HG02571 (cell line): ENCODE results near the gene LRRC56.

ENCODE experiments used
- ATAC-seq: cut with Tn5 transposase; IDR thresholded peaks from one replicate; pipeline ENCODE4 v1.9.1; 2021; ENCODE audit warnings: mild to moderate bottlenecking, moderate library complexity; ENCODE audit not compliant: unreplicated experiment

Gene LRRC56

DNA sequence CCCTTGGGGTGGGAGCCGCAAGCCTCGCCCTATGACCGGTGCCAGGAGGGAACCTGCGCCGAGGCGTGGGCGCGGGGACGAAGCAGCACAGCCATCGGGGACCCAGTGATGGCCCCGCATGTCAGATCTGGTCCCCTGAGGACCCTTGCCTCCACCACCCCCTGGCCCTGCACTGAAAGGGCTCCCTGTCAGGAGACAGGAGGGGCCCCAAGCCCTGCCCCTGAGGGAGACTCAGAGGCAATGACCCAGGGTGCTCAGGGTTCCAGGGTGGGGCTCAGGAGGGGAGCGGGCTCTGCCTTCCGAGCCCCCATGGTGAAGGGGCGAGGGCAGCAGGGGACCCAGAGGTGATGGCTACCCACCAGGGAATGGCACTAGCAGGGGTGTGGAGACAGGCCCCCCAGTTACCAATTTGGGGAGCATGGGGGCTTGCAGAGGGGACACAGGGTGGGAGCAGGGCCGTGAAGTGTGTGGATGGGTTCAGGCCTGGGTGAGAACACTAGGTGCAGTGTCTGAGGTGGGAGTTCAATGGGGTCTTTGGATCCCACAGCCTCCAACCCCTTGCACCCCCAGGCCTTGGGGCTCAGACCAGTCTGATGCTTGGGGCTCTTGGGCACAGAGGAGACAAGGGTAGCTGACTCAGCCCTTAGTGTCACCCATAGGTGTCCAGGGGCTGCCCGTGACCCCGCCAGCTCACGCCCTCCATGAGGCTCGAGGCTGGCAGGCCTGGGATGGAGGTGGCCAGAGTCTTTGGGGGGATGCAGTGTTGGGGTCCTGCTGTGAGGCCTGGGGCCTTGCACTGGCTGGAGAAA is 499 bp downstream of the LRRC56 start:
- ATAC-seq, result no peak

DNA sequence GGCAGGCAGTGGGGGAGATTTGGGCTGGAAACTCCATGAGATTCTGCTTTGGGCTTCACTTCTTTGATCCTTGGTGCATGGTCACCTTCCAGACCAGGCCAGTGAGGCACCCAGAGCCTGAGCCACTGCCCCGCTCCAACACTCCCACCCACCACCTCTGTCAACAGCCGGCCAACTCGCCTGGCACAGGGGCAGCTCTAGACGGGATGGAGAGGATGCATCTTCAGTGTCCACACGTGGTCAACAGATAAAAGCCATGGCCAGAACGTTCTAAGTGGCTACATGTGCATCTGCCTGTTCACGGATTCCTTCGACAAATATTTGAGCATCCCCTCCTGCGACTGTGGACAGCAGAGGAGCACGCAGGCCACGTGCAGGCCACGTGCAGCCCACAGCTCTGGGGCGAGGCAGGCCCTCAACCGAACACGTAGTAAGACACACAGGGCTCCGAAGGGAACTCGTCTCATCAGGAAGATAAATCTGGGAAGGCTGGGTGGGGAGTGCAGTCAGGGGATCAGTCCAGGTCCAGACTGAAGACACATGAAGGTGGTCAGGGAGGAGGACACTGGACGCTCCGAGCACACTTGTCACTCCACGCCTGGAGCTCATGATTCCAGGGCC is 1.2 kb downstream of the LRRC56 start:
- ATAC-seq, result no peak

DNA sequence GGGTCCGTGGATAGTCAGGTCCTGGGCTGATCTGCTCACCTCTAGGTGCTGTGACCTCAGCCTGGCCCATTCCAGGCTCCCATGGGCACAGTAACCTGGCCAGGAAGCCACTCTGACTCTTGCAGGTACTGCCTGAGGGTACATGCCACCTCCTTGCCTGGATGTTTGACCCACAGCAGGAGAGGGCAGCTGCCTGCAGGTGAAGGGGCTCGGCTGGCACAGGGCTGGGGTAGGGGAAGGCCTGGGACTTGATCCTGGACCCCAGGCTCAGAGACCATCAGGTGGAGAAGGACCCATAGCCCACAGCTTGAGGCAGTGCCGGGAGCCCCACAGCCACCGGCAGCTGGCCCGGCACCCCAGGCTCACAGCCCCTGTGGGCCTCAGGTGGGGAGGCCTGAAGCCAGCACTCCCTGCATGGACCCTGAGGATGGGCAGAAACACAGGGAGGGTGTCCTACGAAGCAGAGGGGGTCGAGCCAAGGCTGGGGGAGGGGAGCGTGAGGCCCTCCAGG is 2.7 kb downstream of the LRRC56 start:
- ATAC-seq, result no peak

DNA sequence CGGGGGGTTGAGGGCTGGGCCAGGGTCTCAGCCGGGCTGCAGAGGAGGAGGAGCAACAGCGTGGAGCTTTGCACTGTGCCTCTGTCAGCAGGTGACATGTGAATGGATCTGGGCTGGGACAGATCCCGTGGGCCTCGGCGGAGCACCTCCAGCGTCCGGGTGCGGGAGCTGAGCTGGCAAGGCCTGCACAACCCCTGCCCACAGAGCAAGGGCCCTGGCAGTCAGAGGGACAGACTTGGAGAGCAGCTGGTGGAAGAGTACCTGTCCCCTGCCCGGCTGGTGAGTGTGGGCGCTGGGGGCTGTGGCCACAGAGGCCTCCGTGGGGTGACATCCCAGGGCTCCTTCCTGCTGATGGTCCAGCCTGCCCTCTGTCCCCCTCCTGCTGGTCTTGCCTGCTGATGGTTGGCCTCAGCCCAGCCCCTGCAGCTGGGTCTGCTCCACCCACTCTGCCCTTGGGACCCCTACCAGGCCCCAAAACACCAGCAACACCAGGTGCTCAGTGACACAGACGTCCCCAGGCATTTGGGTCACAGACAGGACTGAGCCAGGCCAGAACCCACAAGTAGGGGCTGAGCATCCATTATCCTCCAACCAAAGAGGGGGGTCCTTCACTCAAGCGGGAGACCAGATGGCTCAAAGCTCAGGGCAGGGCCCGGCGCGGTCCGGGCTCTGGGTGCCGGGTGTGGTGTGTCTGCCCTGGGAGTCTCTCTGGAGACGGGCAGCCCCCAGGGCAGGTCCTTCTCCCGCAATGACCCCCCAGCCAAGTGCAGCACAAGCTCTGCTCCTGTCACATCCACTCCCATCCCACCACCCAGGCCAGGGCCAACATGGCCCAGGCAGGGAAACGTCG is 3.5 kb downstream of the LRRC56 start:
- ATAC-seq, result no peak

DNA sequence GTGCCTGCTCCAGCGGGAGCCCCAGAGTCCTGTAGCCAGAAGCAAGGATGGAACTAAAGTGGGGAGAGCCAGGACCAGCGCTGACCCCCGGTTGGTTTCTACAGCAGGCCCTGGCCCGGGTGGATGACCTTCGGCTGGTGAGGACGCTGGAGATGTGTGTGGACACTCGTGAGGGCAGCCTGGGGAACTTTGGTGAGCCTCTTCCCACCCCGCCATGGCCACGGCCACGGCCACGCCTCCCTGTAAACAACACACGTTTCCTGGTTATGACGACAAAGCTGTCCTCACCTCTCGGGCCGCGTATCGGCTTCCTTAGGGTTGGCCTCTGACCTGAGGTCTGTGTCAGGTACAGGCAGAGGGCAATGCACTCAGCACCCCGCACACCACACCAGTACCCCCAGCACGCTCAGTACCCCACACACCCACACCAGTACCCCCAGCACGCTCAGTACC is 4.1 kb downstream of the LRRC56 start:
- no peak for ATAC-seq

DNA sequence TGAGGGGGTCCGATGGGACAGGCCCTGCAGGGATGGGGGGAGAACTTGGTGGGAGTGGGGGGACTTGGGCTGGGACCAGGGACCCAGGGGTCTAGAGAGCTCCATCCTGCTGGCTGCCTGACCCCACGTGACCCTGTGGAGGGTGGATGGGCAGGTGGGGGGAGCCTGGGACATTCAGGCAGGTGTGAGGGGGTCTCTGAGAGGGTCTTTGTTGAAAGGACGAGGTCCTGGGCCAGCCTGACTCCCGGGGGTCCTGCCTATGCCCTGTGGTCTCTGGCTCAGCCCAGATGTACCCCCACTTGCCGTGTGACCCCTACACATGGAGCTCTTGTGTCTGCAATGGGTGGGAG is 7.5 kb downstream of the LRRC56 start:
- ATAC-seq, result no peak

DNA sequence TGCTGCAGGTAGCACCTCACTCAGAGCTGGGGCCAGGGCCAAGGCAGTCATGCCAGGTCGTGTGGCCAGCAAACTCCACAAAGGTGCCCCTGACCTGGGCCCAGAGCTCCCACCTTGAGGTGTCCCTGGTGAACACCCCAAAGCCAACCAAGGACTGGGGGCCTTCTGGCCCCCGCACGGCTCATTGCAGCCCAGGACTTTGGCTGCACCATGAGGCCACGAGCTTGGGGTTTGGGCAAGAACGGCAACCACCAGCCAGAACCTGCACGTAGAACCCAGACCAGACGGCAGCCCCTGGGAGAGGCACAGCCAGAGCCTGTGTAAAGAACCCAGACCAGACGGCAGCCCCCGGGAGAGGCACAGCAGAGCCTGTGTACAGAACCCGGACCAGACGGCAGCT is 7.8 kb downstream of the LRRC56 start:
- no peak for ATAC-seq

DNA sequence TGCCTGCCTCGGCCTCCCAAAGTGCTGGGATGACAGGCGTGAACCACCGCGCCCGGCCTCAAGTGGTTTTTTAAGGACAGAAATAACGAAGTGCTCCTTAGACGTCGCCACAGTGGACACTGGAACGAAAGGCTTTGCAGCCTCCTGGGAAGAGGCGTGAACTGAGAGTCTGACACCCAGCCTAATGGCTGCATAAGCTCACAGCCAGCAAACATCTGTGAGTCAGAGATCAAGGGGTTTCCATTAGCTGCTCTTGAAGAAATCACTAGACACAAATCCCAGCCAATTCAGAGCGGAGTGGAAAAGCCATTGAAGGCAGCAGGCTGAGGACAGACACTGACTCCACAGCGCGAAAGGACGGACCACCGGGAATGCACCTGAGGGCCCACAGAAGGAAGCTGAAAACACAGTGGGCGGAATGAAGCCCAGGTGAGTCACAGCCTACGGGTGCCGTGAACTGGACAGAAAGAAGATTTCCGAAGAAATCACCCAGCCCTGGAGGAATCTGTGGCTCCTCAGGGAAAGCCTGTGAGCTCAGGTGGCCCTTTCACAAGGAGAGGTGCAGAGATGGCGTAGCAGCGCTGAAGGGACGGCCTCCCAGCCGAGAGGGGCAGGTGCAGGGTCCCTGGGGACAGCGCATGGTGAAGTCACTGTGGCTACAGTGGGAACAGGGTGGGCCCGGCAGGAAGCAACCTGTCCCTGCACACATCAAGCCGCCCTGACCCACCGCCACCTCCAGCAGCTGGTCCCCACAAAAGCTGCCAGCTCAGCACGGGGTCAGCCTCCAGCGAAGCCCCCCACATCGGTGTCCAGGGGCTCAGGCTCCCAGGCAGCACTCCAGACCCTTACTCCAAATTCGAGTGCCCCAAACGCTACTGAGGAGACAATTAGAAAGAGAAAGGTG is 11.6 kb downstream of the LRRC56 start:
- no peak for ATAC-seq

DNA sequence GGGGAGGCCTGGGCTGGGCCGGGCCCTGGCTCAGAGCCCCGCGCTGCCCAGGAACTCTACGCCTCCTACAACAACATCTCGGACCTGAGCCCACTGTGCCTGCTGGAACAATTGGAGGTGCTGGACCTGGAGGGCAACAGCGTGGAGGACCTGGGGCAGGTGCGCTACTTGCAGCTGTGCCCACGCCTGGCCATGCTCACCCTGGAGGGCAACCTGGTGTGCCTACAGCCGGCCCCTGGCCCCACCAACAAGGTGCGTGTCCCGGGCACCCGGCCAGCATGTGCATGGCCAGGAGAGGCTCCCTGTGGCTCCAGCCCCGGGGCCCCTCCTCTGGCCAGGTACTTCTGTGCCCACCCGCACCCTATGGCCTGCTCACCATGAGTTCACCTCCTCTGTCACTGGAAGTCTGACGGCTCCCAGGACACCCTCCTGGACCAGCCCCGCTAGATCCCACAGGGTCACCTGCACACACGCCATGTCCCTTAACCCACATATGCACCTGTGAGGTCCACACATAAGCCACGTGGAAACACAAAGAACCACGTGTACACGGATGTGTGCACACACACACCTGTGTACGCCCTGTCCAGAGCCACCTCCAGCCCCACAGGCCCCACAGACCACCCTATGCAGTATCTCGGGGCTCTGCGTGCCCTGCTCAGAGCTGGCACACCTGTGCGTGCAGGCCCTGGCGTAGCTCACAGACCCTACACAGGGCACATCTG is 12.9 kb downstream of the LRRC56 start:
- no peak for ATAC-seq

DNA sequence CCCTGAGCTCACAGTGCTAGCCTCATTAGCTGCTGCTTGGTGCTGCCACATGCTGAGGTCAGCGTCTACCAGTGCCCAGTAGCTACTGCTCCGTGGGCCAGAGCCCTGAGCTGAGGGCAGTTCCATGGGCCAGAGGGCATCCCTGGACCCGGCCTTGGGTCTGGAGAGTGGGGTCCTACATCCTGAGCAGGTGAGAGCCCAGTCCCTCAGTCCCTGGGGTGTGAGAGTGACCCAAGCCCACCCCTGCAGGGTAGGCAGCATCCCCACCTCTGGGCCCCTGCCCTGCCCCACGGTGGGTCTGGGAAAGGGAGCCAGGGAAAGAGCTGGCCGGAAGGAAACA is 13.4 kb downstream of the LRRC56 start:
- no peak for ATAC-seq

DNA sequence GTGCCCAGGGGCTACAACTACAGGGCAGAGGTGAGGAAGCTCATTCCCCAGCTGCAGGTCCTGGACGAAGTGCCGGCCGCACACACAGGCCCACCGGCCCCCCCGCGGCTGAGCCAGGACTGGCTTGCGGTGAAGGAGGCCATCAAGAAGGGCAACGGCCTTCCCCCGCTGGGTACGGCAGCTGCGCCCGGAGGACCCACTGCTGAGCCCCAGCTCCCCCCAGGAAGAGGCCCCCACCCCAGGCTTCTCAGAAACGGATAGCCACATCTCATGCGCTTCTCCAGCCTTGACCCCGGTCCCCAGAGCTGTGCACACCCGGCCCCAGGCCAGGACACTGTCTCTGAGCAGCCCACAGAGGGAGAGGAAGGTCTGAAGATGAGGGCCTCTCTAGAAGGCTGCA is 13.8 kb downstream of the LRRC56 start:
- ATAC-seq, result no peak

DNA sequence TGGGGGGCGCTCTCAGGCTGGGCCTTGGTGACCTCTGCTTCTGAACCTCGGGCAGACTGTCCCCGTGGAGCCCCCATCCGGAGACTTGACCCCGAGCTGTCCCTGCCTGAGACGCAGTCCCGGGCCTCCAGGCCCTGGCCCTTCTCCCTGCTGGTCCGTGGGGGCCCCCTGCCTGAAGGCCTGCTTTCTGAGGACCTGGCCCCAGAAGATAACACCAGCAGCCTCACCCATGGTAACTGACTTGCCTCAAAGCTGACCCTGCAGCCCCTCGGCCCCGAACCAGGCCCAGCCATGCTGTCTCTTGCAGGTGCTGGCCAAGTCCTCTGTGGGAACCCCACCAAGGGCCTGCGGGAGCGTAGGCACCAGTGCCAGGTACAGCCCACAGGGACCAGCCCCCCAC is 14.3 kb downstream of the LRRC56 start:
- ATAC-seq, result no peak

DNA sequence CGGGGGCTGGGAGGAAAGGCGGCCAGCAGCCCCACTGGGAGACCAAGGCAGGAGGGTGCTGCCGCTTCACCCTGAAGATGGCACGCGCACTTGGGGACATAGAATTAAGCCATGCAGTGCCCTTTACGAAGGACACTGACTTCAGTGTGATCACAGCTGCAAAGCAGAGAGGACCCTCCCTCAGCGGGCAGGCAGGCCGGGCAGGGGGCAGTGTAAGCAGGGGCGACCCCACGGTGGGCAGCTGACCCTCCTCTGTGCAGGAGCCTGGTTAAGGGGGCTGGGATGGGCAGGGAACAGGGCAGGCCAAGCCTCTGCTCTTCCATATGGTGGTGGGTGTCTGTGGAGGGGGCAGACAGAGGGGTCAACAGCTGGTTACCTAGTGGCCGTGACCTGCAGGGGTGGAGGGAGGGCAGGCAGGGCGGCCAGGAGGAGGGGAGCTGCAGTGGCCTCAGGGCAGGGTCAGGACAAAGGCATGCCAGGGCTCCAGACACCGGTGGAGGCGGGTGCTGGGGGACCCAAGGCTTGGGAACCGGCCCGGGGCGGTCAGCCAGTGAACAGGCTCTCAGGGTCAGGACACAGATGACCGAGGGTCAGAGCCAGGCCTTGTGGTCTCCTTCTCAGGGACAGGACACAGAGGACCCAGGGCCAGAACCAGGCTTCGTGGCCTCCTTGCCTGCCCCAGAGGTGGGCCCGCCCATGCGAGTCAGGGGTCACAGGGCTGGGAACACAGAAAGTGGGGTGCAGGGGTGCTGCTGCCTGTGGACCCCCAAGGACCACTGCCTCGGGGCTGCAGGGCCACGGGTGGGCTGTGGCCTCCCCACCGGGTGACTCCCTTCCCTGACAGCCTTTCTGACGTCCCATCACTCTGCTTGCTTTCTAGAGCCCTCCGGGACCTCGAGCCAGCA is 16.0 kb downstream of the LRRC56 start:
- ATAC-seq, result no peak

DNA sequence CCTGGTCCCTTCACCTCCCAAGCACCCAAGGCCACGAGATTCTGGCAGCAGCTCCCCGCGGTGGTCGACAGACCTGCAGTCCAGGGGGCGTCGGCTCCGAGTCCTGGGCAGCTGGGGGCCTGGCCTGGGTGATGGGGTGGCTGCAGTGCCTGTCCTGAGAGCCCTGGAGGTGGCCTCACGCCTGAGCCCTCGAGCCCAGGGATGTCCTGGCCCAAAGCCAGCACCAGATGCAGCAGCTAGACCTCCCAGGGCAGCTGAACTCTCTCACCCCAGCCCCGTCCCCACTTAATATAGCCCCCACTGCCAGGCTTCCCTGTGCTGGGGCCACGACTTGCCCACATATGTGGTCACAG is 16.6 kb downstream of the LRRC56 start:
- no peak for ATAC-seq

DNA sequence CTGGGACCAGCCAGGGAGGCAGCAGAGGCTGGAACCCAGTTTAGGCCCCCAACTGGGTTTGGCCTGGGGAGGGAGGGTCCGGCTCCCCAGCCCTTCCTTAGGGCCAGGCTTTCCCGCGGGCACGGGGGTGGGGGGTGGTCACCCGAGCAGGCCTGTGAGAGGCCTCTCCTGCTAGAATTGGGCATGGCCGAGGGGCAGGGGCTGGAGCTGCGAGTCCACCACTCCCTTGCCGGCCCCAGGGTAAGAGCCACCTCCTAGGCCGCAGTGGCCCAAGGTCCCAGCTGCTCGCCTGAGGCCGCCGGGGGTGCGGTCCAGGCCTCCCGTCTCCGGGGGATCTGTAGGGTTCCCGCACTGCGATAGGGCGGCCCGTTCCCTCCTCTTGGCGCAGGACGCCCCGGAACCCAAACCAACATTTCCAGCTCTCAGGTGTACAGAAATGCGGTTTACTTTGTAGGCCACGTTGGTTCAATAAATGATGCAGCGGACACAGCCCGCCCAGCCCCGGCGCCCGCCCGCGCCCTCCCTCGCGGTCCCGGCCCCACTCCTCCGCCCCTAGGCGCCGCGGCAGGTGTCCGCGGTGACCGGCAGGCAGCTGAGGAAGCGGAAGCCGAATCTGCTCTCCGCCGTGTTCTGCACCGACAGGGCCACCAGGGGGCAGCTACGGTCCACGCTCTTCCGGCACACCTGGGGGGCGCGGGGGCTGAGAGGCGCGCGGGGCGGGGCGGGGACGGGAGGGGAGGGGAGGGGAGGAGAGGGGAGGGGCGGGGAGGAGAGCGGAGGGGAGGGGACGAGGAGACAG is 17.3 kb downstream of the LRRC56 start:
- no peak for ATAC-seq

DNA sequence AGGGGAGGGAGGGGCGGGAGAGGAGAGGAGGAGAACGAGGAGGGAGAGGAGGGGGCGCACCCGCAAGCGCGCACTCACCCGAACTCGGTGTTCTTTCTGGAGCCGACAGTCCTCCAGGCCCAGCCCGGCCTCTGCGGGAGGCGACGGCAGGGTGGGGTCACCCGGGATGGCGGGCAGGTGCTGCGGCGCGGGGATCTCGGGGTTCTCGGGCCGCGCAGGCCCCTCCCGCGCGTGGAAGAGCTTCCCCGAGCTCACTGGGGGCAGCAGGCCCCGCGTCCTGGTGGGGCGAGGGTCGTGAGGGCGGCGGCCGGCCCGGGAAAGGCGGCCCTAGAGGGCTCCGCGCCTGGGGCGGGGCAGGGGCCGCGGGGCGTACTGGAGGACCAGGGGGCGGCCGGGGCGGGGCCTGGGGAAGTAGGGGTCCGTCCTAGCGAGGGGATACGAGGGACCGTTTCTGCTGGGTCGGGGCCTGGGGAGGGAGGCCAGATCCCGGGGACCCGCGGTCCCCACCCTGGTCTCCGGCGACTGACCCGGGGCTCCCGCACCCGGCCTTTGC is 18.0 kb downstream of the LRRC56 start:
- no peak for ATAC-seq

DNA sequence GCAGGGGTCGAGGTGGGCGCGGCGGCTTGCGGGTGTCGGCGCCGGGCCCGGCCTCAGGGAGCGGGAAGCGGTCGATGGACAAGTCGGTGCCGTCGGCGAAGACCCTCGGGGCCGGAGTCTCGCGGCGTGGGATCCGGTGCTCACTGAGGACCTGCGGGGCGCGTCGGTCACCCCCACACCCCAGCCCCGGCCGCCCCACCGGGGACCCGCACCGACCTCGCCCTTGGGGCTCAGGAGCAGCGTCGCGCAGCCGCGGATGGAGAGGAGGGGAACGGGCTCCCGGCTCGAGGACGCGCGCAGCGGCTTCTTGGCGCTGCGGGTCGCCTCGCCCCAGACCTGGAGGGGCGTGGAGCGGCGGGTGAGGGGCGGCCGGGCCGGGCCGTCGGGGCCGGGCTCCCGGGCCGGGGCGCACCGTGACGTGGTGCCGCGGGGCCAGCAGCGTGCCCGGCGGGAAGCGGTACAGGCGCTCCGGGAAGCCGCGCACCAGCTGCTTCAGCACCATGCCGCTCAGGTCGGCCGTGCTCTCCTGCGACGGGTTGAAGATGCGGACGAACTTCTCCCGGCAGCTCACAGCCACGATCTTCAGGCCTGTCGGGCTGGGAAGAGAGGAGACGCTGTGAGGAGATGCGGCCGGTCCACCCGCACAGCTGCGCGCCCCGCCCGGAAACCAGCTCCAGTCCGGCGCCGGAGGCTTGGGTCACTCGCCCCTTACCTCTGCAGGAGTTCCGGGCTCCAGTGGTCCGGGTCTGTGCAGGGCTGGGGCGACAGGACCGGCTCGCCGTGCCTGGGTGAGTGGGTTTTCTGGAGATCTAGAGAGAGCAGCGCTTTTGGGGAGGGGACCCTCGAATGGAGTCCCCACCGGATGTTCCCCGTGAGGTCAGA is 18.7 kb downstream of the LRRC56 start:
- ATAC-seq, result no peak
